Colon (tissue), 2 donors: ENCODE results near the gene TIRAP.
"Not testable (repeated sequence)": the region's sequence is repeated elsewhere in the genome, so short reads cannot be mapped to it uniquely, and the experiment has no call there.

Experiments used
- FAIRE-seq: peaks from 2 replicates; lab custom pipeline; 2012; peaks lifted over from hg19 to GRCh38; lab: Jason Lieb, UNC
- donor health status: control.
- donor health status: control.

TIRAP gene

DNA sequence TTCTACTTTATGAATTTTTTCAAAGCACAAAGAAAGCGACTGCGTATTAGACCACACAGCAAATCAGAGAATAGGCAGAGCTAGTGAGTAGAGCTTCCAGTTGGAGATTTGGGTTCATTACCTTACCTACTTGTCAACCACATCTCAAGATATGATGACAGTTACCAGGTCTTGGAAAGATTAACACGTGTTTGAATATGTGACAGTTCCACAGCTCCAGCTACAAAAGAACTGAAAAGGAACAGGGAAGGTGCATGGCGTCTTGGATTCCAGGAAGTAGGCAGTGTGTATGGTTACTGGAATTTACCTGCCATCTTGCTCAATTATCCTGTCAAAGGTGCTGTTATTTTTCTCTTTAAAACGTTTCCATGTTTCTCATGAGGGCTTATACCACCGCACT lies 5.3 kb downstream of the TIRAP start:
- FAIRE-seq, result no peak

DNA sequence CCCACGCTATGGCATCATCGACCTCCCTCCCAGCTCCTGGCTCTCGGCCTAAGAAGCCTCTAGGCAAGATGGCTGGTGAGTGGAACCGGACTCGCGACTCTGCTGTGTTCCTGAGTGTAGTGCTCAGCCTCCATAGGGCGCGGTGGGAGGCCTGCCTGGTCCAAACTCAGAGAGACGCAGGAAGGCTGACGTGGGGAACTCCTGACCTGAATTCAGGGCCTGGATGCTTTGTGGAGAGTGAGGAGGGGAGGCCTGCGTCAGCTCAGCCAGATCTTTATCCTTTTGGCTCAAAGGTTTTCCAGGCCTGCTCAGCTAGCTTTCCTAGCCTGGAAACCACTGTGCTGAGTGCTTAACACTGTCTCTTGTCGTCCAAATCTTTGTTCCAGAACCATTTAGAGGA lies 8.0 kb downstream of the TIRAP start:
- FAIRE-seq, result no peak

DNA sequence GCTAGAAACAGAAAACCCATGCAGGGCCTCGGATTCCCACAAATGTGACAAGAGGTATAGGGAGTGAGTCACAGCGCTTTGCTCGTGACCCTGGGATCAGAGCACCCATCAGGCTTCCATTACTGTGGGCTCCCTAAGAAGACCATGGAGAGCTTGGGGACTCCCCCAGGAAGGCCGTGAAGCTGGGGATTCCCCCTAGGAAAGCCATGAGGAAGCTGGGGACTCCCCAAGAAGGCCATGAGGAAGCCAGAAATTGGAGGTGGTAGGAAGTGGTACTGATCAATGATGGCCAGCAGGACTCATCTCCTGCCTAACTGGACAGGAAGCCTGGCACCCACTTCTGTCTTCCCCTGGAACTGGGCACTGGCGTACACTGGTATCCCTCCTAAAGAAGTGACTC lies 10.8 kb downstream of the TIRAP start:
- FAIRE-seq, result no peak

DNA sequence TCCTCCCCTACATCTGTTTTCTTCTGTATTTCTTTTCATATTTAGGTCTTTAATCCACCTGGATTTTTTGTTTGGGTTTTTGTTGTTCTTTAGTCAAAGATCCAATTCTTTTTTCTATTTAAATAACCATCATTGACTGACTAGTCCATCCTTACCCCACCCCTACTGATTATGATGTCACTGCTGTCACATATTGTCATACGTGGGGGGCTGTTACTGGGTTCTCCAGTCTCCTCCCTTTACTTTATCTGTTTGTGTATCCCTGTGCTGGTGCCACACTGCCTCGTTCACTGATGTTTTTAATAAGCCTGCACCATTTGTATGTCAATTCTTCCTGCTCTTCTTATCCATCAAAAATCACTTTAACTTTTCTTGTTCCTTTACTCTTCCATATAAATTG lies 14.1 kb downstream of the TIRAP start:
- FAIRE-seq, result no peak

DNA sequence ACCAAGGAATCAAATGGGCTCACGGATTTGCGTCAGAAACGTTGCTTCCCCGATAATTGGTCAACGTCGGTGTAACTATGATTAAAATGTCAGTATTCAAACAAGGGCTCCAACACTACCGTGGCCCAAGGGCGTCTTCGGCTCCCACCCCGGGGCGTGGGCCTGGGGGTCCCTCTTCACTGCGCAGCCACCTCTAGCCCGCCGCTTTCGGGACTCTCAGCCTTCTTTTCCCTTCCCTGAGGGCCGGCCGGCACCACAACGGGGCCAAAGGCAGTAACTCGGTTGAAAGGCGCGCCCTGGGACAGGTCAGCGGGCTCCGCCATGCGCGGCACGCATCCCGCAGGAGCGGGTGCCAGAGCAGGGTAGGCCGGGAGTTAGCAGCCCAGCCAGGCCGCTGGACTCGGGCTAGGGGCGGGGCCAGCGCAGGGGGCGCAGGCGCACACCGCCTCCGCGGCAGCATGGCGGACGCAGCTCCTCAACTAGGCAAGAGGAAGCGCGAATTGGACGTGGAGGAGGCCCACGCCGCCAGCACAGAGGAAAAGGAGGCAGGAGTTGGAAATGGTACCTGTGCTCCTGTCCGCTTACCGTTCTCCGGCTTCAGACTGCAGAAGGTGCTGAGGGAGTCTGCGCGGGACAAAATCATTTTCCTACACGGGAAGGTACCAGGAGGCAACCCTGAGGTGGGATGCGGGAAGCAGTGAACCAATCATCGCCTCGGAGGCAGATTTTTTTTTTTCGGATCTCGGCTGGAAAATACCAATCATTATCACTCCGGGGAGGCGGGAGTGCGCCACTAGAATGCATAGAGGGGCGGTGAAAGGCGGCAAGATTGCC lies 20.9 kb downstream of the TIRAP start, which contains the start of gene DCPS:
Gene DCPS, plus strand, starts transcription at position 438 of the 834 bp plus-strand sequence. Its CDS starts 21 bp downstream, at position 459.
- FAIRE-seq, result no peak

DNA sequence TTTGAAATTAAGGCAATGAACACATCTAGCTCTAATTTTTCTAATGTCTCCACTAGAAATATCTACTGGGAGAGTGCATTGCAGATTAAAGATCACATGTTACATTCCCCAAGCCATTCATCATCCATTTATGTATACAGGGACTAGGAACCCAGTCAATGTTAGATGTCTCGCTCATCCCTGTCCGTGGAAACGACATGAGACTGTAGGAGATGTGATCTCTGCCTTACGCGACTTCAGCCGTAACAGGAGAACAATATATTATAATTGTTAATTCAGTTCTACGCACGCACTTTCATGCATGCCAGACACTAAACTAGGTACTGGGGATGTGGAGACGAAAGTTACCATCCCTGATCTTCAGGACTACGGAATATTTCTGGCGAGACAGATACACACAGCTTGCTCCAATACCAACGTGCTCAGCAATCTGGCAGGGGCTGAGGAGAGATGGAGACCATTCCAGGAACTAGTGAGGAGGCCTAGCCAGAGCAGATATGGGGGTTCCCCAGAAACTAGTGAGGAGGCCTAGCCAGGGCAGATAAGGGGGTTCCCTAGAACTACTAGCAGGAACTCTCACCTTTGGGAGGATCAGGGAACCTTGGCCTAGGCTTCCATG lies 21.7 kb downstream of the TIRAP start:
- no peak for FAIRE-seq

DNA sequence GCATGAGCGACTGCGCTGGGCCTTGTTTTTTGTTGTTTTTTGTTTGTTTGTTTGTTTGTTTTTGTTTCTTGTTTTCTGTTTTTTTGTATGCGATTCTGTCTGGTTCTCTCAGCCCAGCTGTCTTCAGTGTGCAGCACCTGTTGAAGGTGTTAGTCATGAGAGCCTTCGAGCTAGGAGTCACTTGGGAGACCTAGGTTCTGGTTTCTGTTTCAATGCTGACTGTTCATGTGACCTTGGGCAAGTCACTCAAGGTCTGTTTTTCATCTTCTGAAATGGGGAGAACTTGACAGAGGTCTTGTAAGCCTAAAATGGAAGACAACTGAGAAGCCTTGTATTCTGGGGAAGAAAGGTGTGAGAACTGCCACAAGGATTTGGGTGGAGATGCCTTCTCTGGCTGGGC lies 22.8 kb downstream of the TIRAP start:
- FAIRE-seq, result no peak

DNA sequence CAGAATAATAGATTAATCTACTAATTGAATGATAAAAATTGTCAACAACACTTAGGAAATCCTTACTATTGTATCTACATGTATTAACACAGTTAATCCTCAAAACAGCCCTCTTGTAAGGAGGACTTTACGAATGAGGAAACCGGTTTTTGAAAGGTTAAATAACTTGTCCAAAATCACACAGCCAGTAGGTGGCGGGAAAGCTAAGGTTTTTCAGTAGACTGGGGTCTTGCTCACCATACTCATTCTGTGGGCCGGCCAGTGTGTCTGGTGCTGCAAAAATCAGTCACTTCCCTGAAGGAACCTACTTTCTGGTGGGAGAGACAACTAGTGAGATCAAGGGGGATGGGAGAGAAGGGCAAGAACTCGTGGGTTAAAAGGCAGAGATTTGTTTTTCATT lies 24.8 kb downstream of the TIRAP start:
- no peak for FAIRE-seq

DNA sequence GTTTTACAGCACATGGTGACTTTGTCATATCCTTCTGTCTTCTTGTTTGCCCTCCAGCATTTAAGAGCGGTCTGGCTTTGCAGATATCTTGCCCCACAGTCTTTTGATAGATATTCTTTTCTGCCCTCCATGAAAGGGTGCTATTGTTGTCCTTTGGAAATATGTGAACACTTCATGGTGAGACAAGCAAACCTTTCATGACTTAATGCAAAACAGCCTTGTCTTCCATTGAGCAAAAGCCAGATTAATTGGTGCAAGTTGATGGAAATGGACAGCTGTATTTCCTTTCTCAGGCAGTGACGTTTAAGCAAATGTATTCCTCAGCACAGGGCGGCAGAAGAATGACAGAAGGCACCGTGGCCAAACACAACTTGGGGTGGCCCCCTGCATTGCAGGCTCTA lies 25.4 kb downstream of the TIRAP start:
- no peak for FAIRE-seq

DNA sequence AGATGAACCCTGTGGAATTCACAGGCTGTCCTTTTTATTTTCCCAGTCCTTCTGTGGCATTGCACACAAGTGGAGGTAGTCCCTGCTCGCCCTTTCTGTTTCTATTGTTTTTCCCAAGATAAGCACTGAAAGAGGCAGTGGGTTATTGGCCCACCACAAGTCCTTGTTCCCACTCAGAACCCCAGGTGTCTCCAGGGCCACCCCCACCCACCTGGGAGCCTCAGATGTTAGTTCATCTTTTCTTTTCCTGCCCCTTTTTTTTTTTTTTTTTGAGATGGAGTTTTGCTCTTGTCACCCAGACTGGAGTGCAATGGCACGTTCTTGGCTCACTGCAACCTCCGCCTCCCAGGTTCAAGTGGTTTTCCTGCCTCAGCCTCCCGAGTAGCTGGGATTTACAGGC lies 25.9 kb downstream of the TIRAP start:
- not testable (repeated sequence) for FAIRE-seq

DNA sequence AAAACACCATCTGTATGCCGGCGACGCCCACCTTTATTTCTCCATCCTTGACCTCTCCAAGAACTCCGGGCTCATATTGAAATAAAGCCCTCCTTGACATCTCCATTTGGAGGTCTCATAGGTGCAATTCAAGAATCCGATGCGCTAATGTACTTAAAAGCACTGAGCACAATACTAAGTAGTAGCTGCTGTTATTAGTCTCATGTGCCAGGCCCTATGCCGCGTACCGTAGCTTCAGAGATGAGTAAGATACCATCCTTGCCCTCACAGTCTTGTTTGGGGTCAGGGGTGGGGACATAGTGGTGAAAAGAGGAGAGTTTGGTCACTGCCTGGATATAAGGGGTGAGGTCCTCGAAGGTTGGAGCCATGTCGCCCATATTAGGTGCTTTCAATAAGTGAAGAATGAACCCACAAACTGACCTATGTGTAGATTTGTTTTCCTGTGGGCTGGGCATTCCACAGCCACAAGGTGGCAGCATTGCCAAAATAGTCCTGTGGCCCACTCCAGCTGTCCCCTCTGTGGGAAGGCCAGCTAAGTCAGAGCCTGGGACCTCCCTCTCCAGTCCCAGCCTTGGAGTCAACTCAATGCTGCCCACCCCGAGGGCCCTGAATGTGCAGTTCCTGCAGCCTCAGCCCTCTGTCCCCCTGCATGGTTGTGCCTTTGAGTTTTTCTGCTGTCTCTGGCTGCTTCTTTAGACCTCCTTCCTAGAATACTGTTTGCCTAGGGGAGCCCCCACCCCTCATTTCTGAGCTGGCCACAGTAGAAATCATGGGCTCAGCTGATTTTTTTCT lies 27.5 kb downstream of the TIRAP start:
- FAIRE-seq, result no peak

DNA sequence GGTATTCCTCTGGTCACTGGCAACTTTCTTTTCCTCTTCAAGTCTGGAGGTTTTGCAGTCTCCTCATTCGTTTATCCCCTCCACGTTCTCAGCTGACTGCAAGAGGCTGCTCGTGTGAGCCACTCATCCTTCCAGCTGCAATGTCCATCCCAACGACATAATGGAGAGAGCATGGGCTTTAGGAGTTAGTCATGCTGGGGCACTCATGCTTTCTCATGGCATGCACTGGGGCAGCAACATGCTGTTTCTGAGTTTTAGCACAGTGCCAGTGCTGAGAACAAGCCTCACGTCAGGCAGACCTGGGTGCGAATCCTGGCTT lies 28.1 kb downstream of the TIRAP start:
- FAIRE-seq, result no peak

DNA sequence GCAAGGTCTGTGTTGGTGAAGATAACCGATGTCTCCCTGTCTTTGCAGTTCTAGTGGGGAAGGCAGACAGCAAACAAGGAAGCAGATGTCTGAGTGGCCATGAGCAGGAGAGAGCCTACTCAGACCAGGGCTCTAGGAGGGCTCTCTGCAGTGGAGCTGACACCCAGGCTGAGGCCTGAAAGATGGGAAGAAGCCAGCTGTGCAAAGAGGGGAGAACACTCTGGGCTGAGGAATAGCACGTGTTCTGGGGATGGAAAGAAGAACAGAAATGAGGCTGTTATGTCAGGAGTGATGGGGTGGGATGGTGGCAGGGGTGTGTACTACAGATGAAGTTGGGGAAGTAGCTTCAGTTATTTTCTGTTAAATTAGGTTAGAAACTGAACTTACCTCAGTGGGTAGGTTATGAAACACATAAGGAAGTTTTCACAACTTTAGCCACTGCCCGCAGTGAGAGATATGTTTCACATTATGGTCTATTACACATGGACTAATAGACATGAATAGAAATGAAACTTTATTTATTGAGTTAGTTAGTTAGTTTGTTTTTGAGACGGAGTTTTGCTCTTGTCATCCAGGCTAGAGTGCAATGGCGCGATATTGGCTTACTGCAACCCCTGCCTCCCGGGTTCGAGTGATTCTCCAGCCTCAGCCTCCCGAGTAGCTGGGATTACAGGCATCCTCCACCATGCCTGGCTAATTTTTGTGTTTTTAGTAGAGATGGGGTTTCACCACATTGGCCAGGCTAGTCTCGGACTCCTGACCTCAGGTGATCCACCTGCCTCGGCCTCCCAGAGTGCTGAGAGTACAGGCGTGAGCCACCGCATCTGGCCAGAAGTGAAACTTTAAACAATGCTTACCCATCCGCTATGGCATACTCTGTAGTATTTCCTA lies 28.8 kb downstream of the TIRAP start:
- FAIRE-seq, result no peak

DNA sequence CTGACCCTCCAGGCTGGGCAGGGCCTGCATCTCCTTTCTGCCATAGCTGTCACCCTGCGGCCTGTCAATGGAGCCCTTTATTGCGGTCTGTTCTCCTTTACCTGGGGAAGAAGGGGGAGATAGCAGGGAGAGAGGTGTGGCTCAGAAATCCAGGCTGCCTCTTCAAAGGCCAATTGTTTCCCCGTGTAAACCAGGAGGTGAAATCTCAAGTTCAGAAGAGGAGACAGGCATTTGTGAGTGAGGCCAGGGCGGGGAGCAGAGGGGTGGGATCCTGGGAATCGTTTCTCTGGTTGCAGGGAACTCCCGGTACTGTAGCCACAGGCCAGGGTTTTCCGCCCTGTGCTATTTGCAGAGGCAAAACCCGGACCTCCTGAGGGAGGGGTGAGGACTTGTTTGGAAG lies 30.1 kb downstream of the TIRAP start:
- FAIRE-seq, result no peak

DNA sequence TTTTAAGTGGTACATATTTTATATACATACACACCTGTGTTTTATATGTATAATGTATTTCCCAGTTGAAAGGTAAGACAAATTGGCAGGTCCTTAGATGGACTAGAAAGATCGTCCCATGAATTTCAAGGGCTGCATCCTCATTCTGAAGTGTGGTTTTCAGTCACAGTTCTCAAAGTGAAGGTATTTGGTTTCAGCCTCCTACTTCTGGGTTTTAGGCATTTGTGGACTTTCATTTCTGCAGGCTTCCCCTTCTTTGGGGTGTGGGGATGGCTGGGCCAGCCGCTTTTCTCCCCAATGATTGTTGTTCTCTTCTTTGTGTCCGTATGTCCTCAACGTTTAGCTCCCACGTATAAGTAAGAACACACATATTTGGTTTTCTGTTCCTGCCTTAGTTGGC lies 30.9 kb downstream of the TIRAP start:
- FAIRE-seq, result no peak

DNA sequence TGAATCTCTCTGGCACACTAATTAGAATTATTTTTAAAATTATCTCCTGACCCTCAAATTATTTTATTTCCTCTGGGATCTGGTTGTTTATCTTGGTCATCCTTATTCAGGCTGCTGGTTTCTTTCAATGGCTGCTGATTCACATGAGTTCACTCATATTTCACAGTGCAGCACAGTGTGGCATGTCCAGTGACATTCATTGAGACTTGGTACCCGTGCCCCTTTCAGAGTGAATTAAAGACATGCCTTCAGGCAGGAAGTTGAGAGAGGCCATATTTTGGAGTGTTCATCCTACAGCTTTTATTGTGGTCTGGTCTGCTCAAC lies 34.5 kb downstream of the TIRAP start:
- FAIRE-seq, result no peak

DNA sequence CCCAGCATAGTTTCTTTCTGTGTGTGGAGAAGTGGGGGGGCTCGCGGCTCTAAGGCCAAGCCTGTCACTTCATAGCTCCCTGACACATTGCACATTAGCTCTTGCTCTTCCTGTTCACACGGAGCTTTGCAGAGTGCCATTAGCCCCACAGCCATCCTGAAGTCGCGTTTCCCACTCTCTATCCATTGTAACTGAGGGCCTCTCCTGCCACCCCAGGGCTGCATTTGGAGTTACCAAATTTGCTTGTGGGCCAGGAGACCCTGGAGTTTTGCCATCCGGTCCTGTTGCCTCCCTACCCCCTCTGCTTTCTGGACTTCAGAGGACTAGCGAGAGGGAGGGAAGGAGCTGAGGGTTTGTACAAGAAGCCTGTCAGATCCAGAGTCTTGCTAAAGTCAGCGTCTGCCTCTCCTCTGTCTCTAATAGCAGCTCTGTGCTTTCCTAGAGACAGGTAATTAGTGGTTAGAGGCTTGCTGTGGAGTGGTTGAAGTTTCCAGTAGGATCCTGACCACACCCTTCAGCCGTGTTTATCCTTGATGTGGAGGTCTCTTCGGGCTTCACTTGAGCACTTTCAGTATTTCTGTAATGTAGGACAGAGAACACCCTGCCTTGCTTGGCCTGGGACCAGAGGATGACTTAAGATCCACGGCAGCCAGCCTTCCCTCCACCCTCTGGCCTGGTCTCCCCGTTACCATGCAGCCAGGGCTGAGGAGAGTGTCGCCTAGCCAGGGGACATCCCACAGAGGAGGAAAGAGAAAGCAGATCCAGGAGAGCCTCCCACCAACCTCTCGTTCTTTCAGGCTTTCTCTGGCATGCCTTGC lies 35.1 kb downstream of the TIRAP start:
- no peak for FAIRE-seq

DNA sequence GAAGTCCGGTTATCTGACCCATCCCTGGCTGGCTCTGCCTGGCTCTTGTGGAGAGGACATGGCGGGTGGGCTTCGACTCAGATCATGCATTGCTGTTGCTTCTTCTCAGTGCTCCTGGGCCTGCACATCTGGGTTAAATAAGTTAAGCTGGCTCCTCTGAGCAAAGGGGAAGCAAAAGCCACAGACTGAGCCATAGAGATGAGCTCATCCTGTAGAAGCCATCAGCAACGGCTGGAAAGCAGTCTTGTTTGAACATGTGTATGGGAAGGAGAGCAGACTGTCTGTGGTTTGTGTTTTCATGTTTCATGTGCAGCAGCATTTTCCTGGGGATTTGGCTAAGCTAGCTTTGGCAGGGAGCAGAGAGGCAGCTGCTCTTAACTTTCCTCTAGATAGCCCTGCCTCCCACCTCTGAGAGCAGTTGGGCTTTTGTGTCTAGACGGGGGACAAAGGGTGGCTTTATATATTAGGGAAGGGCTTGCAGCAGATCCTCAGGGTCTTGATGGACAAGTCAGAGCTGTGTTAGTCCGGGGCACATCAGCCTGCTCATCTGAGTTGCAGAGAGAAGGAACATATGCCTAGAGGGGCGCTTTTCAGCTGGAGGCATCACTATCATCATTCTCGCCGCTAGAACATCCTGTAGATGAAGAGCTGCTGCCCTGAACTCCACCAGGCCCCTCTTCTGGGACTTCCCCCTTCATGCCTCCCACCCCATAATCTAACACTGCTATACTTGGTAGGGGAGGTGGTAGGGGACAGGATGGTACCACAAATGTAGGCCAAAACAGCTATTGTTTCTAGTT lies 35.9 kb downstream of the TIRAP start:
- no peak for FAIRE-seq

DNA sequence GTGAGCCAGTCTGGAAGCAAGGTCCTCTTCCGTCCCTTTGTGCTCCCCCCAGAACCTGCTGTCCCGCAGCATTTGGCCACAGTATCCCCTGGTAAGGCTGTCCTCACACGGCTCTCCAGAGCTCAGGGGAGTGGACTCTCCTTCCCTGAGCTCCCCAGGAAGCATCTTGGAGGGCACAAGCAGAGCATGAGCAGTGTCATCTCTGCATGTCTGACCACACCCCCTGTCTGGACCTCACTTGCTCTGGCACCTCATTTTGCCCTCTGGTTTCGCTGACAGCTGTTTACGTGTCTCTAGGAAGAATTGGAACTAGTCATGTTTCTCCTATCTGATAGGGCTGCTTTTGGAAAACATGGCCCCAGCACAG lies 36.5 kb downstream of the TIRAP start:
- FAIRE-seq, result no peak

DNA sequence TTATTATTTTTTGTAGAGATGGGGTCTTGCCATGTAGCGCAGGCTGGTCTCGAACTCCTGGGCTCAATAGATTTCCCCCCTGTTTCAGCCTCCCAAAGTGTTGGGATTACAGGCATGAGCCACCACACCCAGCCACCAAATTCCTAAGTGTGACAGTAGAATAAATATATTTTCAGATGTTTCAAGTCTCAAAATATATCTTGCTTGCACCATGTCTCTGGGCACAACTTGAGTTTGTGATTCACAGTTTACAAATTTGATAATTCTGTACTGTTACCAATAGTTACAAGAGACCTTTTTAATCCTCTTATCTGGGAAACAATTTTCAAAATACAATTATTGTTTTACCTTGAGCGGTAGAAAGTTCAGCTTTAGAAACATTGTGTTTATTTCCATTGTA lies 40.1 kb downstream of the TIRAP start:
- FAIRE-seq, result no peak
